Lower leg skin (tissue), 3 donors: ENCODE results near the gene HSPG2.

ENCODE experiments used
- POLR2A ChIP-seq, 2 donors: fragments of 450-650 bp; IDR thresholded peaks; one replicate each; pipeline ENCODE4 v1.6.1; 2016 to 2017; ENCODE audit warnings: antibody characterized with exemption in 2 of 2, mild to moderate bottlenecking in 1 of 2, moderate library complexity in 1 of 2
- TF ChIP-seq, protein P1 (sequence below), 3 donors: fragments of 450-650 bp; IDR thresholded peaks; one replicate each; pipeline ENCODE4 v1.5.1; 2016; ENCODE audit warnings: antibody characterized with exemption in 3 of 3, mild to moderate bottlenecking in 3 of 3, moderate library complexity in 2 of 3

DNA sequence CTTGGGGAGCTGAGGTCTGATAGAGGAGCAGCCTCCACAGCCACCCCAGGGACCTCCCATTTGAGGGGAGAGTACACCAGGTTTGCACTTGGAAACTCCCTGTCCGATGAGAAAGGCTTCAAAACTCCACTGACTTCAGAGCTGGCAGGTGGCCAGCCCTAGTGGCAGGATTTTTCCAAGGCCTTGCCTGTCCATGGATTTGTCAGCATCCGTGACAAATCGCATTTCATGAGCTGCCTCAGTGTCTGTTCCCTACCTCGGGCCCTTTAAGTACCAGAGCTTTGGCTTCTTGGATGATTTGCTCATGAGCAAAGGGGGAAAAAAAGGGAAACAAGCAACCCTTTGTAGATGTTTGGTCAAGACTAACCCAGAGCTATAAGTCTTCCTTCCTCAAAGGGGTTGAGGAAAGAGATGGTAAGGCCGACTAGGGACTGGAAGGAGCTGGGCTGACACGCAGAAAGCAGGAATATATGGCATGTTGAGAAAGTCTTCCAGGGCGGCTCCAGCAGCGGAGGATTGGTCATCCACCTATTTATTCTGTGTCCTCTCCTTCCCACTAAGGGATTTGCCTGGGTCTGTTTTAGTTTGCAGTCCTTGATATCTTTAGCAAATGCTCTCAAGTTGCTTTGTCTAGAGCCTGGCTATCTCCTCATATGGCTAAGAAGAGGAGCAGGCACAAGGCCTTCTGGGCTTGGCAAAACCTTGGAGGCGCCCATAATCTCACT, 2.7 kb upstream of the HSPG2 start:
- TF ChIP-seq, protein P1, sequence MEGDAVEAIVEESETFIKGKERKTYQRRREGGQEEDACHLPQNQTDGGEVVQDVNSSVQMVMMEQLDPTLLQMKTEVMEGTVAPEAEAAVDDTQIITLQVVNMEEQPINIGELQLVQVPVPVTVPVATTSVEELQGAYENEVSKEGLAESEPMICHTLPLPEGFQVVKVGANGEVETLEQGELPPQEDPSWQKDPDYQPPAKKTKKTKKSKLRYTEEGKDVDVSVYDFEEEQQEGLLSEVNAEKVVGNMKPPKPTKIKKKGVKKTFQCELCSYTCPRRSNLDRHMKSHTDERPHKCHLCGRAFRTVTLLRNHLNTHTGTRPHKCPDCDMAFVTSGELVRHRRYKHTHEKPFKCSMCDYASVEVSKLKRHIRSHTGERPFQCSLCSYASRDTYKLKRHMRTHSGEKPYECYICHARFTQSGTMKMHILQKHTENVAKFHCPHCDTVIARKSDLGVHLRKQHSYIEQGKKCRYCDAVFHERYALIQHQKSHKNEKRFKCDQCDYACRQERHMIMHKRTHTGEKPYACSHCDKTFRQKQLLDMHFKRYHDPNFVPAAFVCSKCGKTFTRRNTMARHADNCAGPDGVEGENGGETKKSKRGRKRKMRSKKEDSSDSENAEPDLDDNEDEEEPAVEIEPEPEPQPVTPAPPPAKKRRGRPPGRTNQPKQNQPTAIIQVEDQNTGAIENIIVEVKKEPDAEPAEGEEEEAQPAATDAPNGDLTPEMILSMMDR (IDR thresholded peaks at IDR 0.05): peak in 1 of 3 donors; percentile 43
- no peak for TF ChIP-seq POLR2A (IDR thresholded peaks at IDR 0.05)
